Measurements from ENCODE around the gene EME1. TPM values are rescaled to one million over a fixed set of nuclear protein-coding genes. Genes with fewer than 3 reads are reported as not detected.

EME1 gene
- total and polyA plus RNA-seq, 2 of the 13 experiments (the other 11 are each of a cell fraction or from before 2014, with no cell fraction given): 20.7 to 24.6 TPM

DNA sequence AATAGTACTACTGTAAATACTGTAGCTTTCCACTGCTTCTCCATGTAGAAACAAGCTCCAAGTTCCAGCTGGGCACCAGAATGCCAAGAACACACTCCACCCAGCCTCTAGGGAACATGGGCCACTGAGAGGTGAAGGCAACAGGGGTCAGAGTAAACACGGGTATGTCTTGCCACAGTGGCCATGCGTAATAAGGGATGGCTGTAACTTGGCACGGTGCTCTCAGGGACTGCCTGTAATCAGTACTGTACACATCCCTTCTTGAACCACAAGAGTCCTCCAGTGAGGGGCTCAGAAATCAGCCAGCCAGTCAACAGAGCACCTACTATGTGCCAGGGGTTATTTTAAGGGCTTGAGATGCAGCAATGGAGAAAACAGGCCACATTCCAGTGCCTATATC, 13.5 kb downstream of the EME1 start:
- Histone ChIP-seq H3K4me3 (replicated peaks in 1 of 3; ENCODE audit: insufficient read depth in 1 of 3, low read depth in 2 of 3, low read length in 3 of 3) (no peak overlapping the region), H3K9me3 (ENCODE audit: low read length) (no peaks in the 10 kb centered on the region), H2AFZ (ENCODE audit: low read length) (no peak overlapping the region), H3K4me2 (ENCODE audit: low read depth, low read length) (no peak overlapping the region), H4K20me1 (ENCODE audit: insufficient read depth, low read length) (0 out of 2 replicates have a peak, but pooled peaks cover 3% of the 10 kb centered on the region), H3K4me1 (ENCODE audit: insufficient read depth, low read length) (no peaks in the 10 kb centered on the region), H3K27ac (ENCODE audit: extremely low read length, insufficient read depth, low read length) (no peak overlapping the region), H3K27me3 (ENCODE audit: control insufficient read depth in 1 of 2, insufficient read depth in 2 of 2, low read length in 2 of 2) (no peaks in the 10 kb centered on the region), H3K36me3 (replicated peaks in 1 of 2; ENCODE audit: control insufficient read depth in 1 of 2, insufficient read depth in 2 of 2, low read length in 2 of 2) (peaks cover 60 to 92% of the 10 kb centered on the region in 2 experiments), H3K79me2 (ENCODE audit: insufficient read depth, low read length) (peaks cover 7% of the 10 kb centered on the region), H3K9ac (ENCODE audit: insufficient read depth, low read depth, low read length) (no peak overlapping the region)
- WGBS (ENCODE audit: low lambda C conversion rate): 93% methylated on average over 3 of the region's 3 CpGs
- ChIA-PET CTCF (ENCODE audit: low intra/inter-chr PET ratio, low total read pairs) (no interaction called here), POLR2A (interaction anchor here (4.7 kb wide), 1 partner anchor 11 kb away, joined by 19 read pairs; the partner anchor contains the start of gene LRRC59)
- FAIRE-seq (no peak), ATAC-seq (peak; percentile 9; the same call in 2 of the 3 replicates), DNase-seq (ENCODE audit: low spot score) (no peak)
- TF ChIP-seq ZKSCAN1 (IDR thresholded peaks at IDR 0.05; ENCODE audit: low read length) (peak; percentile 83), KDM3A (CRISPR knock-in tag; IDR thresholded peaks at IDR 0.05; ENCODE audit: low read depth) (no peak)
- in situ Hi-C loops (cut with HindIII; ENCODE audit: extremely low pct_ligation_motif_present, low pct_unique_long_range_greater_than_20kb): no loop called here
- intact Hi-C loops (cut with micrococcal nuclease; ENCODE audit: unreplicated experiment): no loop called here
- no TSS peak for BruUV-seq (replicated peaks)

DNA sequence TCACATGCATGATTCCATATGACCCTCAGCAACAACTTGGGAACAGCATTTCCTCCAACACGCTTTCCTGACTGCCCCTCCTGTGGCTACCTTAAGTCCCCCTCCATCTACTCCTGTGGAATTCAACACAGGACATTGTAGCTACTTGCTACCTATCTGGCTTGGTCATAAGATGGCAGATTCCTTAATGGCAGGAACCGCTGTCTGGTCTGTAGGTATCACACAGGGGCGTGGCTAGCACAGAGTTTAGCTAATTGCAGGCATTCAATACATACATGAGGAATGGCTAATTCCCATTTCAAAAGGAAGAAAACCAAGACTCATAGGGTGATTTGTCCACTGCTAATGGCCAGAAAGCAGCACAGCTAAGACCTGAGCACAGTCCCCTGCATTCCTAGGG, 15.7 kb downstream of the EME1 start:
- Histone ChIP-seq H3K27me3 (ENCODE audit: control insufficient read depth in 1 of 2, insufficient read depth in 2 of 2, low read length in 2 of 2) (no peaks in the 10 kb centered on the region), H3K79me2 (ENCODE audit: insufficient read depth, low read length) (peaks cover 14% of the 10 kb centered on the region), H3K4me3 (replicated peaks in 1 of 3; ENCODE audit: insufficient read depth in 1 of 3, low read depth in 2 of 3, low read length in 3 of 3) (no peak overlapping the region), H2AFZ (ENCODE audit: low read length) (no peak overlapping the region), H3K4me1 (ENCODE audit: insufficient read depth, low read length) (no peaks in the 10 kb centered on the region), H4K20me1 (ENCODE audit: insufficient read depth, low read length) (no peaks in the 10 kb centered on the region), H3K9ac (ENCODE audit: insufficient read depth, low read depth, low read length) (no peak overlapping the region), H3K36me3 (replicated peaks in 1 of 2; ENCODE audit: control insufficient read depth in 1 of 2, insufficient read depth in 2 of 2, low read length in 2 of 2) (peaks cover 63 to 93% of the 10 kb centered on the region in 2 experiments), H3K4me2 (ENCODE audit: low read depth, low read length) (no peak overlapping the region), H3K9me3 (ENCODE audit: low read length) (no peaks in the 10 kb centered on the region), H3K27ac (ENCODE audit: extremely low read length, insufficient read depth, low read length) (no peak overlapping the region)
- DNase-seq (ENCODE audit: low spot score) (no peak), FAIRE-seq (no peak), ATAC-seq (no peak; the same call in 2 of the 3 replicates)
- TF ChIP-seq POLR2AphosphoS2 (IDR thresholded peaks at IDR 0.05; ENCODE audit: low read depth, low read length) (peak; percentile 87), RBM22 (optimal IDR thresholded peaks at IDR 0.05; ENCODE audit: low read length) (peak; percentile 32), ZNF180 (CRISPR knock-in tag; IDR thresholded peaks at IDR 0.05; ENCODE audit: borderline replicate concordance, low read depth) (no peak), POLR2A (IDR thresholded peaks at IDR 0.05; ENCODE audit: insufficient read depth in 1 of 2, low read depth in 2 of 2, low read length in 2 of 2) (peak in 1 of 2 experiments; percentile 2; a peak in 2 of 4 replicates), ZC3H4 (CRISPR knock-in tag; IDR thresholded peaks at IDR 0.05; ENCODE audit: borderline replicate concordance) (no peak), MIXL1 (CRISPR knock-in tag; IDR thresholded peaks at IDR 0.05) (no peak), NONO (IDR thresholded peaks at IDR 0.05) (no peak), NONO (CRISPR knock-in tag; conservative IDR thresholded peaks at IDR 0.05) (no peak), ZNF24 (IDR thresholded peaks at IDR 0.05) (no peak), POLR2AphosphoS5 (IDR thresholded peaks at IDR 0.05; ENCODE audit: low read depth, low read length) (peak; percentile 18; the same call in 1 of the 2 replicates), ZNF33B (CRISPR knock-in tag; IDR thresholded peaks at IDR 0.05) (no peak), ESRRA (CRISPR knock-in tag; IDR thresholded peaks at IDR 0.05; ENCODE audit: low read depth) (no peak), KLF6 (CRISPR knock-in tag; IDR thresholded peaks at IDR 0.05) (no peak), ZNF644 (CRISPR knock-in tag; IDR thresholded peaks at IDR 0.05; ENCODE audit: low read depth) (no peak), ZFP36L2 (CRISPR knock-in tag; IDR thresholded peaks at IDR 0.05) (no peak), HDAC6 (IDR thresholded peaks at IDR 0.05; ENCODE audit: low read depth, low read length) (no peak), PHF21A (CRISPR knock-in tag; IDR thresholded peaks at IDR 0.05) (no peak)
- TF ChIP-seq, protein P1, sequence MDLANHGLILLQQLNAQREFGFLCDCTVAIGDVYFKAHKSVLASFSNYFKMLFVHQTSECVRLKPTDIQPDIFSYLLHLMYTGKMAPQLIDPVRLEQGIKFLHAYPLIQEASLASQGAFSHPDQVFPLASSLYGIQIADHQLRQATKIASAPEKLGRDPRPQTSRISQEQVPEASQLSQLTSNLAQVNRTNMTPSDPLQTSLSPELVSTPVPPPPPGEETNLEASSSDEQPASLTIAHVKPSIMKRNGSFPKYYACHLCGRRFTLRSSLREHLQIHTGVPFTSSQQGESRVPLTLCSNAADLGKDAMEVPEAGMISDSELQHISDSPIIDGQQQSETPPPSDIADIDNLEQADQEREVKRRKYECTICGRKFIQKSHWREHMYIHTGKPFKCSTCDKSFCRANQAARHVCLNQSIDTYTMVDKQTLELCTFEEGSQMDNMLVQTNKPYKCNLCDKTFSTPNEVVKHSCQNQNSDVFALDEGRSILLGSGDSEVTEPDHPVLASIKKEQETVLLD (CRISPR knock-in tag; IDR thresholded peaks at IDR 0.05; ENCODE audit: low read depth): no peak
- CTCF ChIA-PET (ENCODE audit: low intra/inter-chr PET ratio, low total read pairs): no interaction called here
- WGBS (ENCODE audit: low lambda C conversion rate): 97% methylated on average over 3 of the region's 3 CpGs
- in situ Hi-C loops (cut with HindIII; ENCODE audit: extremely low pct_ligation_motif_present, low pct_unique_long_range_greater_than_20kb) (no loop called here), intact Hi-C loops (cut with micrococcal nuclease; ENCODE audit: unreplicated experiment) (no loop called here)
- no TSS peak for BruUV-seq (replicated peaks)
- POLR2A ChIA-PET: interaction anchor here (1.2 to 4.7 kb wide), 2 partner anchors 9 kb away, joined by 4 to 19 read pairs; partner anchors contain the start of gene LRRC59
